Gastroesophageal sphincter (tissue), 4 donors: ENCODE measurements around the gene NAE1. TPM values are rescaled to one million over a fixed set of nuclear protein-coding genes. Genes with fewer than 3 reads are reported as not detected.
"Not testable (repeated sequence)": the region's sequence is repeated elsewhere in the genome, so short reads cannot be mapped to it uniquely, and the experiment has no call there.

ENCODE experiments used
- ATAC-seq: fragments of 150-250 bp; one replicate; pipeline ENCODE4 v1.9.1; 2016; ENCODE audit warnings: mild to moderate bottlenecking, moderate library complexity
- H3K27ac ChIP-seq, 4 donors: fragments of 200-600 bp; sonication (generic) in 3 of 4; 1 replicate in 3 of 4; 2 replicates in 1 of 4; pipeline ENCODE4 v1.5.1; 2016 to 2019
- H3K27me3 ChIP-seq: fragments of 200-600 bp; sonication (generic); one replicate; pipeline ENCODE4 v1.5.1; 2019
- H3K36me3 ChIP-seq, 2 donors: fragments of 200-600 bp; sonication (generic); one replicate each; pipeline ENCODE4 v1.5.1; 2019; ENCODE audit warnings: control low read depth in 1 of 2
- H3K4me1 ChIP-seq, 3 donors: fragments of 200-600 bp; sonication (generic); 1 replicate in 2 of 3; 2 replicates in 1 of 3; pipeline ENCODE4 v1.5.1; 2016 to 2019; ENCODE audit warnings: control low read depth in 2 of 3
- H3K4me3 ChIP-seq, 2 donors: fragments of 200-600 bp; sonication (generic); one replicate each; pipeline ENCODE4 v1.5.1; 2019; ENCODE audit warnings: mild to moderate bottlenecking in 1 of 2, moderate library complexity in 1 of 2
- H3K9me3 ChIP-seq, 3 donors: fragments of 200-600 bp; sonication (generic); one replicate each; pipeline ENCODE4 v1.5.1; 2017 to 2019; ENCODE audit warnings: control low read depth in 2 of 3
- CTCF ChIP-seq, 4 experiments: fragments of 200-600 bp in 2 of 4; fragments of 450-650 bp in 2 of 4; sonication (generic) in 1 of 4; IDR thresholded peaks; one replicate each; pipeline ENCODE4 v1.5.1; 2017 to 2019; ENCODE audit warnings: antibody characterized with exemption in 4 of 4, mild to moderate bottlenecking in 2 of 4, moderate library complexity in 2 of 4
- EP300 ChIP-seq: sonication (generic); formaldehyde crosslinking; IDR thresholded peaks from one replicate; pipeline ENCODE4 v1.6.1; 2017; ENCODE audit warnings: antibody characterized with exemption, mild to moderate bottlenecking
- POLR2A ChIP-seq, 2 donors: fragments of 450-650 bp; IDR thresholded peaks; one replicate each; pipeline ENCODE4 v1.6.1; 2017; ENCODE audit warnings: antibody characterized with exemption in 2 of 2, mild to moderate bottlenecking in 2 of 2, moderate library complexity in 1 of 2
- POLR2AphosphoS5 ChIP-seq: sonication (generic); formaldehyde crosslinking; IDR thresholded peaks from one replicate; pipeline ENCODE4 v1.6.1; 2017; ENCODE audit warnings: antibody characterized with exemption
- WGBS, 2 donors: methylation state at CpG; one replicate each; pipeline ENCODE4 v1.1.5; 2018; ENCODE audit warnings: low coverage in 1 of 2; 5-methylcytosine and 5-hydroxymethylcytosine counted together
- total RNA-seq, 4 donors: library from RNA; depleted of rRNA; stranded (reverse); fragments of >200 nt; gene quantifications; one replicate each; pipeline ENCODE4 v1.1.0, GENCODE V29; 2016

The NAE1 gene
- total RNA-seq, 4 donors from 2014 or later: 37.3 to 63.2 (median 52.4) TPM

- ATAC-seq: no peak
- no peaks in the 10 kb centered on the region for H3K4me1 ChIP-seq
- TF ChIP-seq EP300: no peak
- H3K27me3 ChIP-seq: no peaks in the 10 kb centered on the region
- 78 to 94% methylated on average over 4 of the region's 4 CpGs for WGBS, 2 donors
- H3K9me3 ChIP-seq: no peaks in the 10 kb centered on the region
- H3K27ac ChIP-seq: no peak overlapping the region
- H3K4me3 ChIP-seq: no peak overlapping the region
- peaks cover 5 to 100% of the 10 kb centered on the region in 2 donors for H3K36me3 ChIP-seq
Measured at GRCh38 chr16:66809765-66810164, 21.0 kb downstream of the NAE1 start.

- Histone ChIP-seq H3K27ac (no peak overlapping the region), H3K36me3 (peaks cover 5 to 66% of the 10 kb centered on the region in 2 donors), H3K4me3 (no peak overlapping the region), H3K9me3 (no peaks in the 10 kb centered on the region), H3K27me3 (no peaks in the 10 kb centered on the region), H3K4me1 (no peaks in the 10 kb centered on the region)
- no peak for ATAC-seq
- TF ChIP-seq CTCF (IDR thresholded peaks at IDR 0.05) (no peak), POLR2A (IDR thresholded peaks at IDR 0.05) (no peak), EP300 (no peak), POLR2AphosphoS5 (no peak)
- WGBS, 2 donors: 79 to 88% methylated on average over 3 to 5 of the region's 5 CpGs
Measured at GRCh38 chr16:66802159-66802558, 28.6 kb downstream of the NAE1 start.

- no peak for ATAC-seq
- Histone ChIP-seq H3K9me3 (no peaks in the 10 kb centered on the region), H3K36me3 (peaks cover 5 to 59% of the 10 kb centered on the region in 2 donors), H3K4me3 (no peak within 1 kb of the TSS), H3K4me1 (no peaks in the 10 kb centered on the region), H3K27me3 (no peaks in the 10 kb centered on the region), H3K27ac (no peak within 1 kb of the TSS)
- WGBS, 2 donors: 92% methylated on average over 4 of the region's 56 CpGs; no CpG with 5 or more reads in 1 of the 2 donors
- no peak for TF ChIP-seq CTCF (IDR thresholded peaks at IDR 0.05)
- TF ChIP-seq POLR2AphosphoS5: no peak
- TF ChIP-seq POLR2A (IDR thresholded peaks at IDR 0.05): no peak
- TF ChIP-seq EP300: no peak
Measured at GRCh38 chr16:66801320-66802105, 29.3 kb downstream of the NAE1 start, which contains the start of gene TERB1. Gene TERB1 (minus strand): TSS chr16:66801584. CDS start chr16:66796798, 4,786 bp downstream.

- ATAC-seq: no peak
- H3K27ac ChIP-seq: no peak overlapping the region
- H3K36me3 ChIP-seq: peaks cover 5 to 53% of the 10 kb centered on the region in 2 donors
- H3K4me1 ChIP-seq: no peaks in the 10 kb centered on the region
- no peaks in the 10 kb centered on the region for H3K27me3 ChIP-seq
- TF ChIP-seq POLR2AphosphoS5: no peak
- TF ChIP-seq CTCF (IDR thresholded peaks at IDR 0.05): no peak
- TF ChIP-seq POLR2A (IDR thresholded peaks at IDR 0.05): no peak
- no peak for TF ChIP-seq EP300
- no peak overlapping the region for H3K4me3 ChIP-seq
- H3K9me3 ChIP-seq: no peaks in the 10 kb centered on the region
- WGBS, 2 donors: no CpG with 5 or more reads among the region's 19 CpGs
Measured at GRCh38 chr16:66800856-66801255, 29.9 kb downstream of the NAE1 start.

GRCh38 chr16:66798161-66798560 is 32.6 kb downstream of the NAE1 start:
- no peak overlapping the region for H3K27ac ChIP-seq
- H3K27me3 ChIP-seq: no peaks in the 10 kb centered on the region
- peaks cover 0 to 26% of the 10 kb centered on the region in 2 donors for H3K36me3 ChIP-seq
- H3K9me3 ChIP-seq: no peaks in the 10 kb centered on the region
- no peak overlapping the region for H3K4me3 ChIP-seq
- H3K4me1 ChIP-seq: no peaks in the 10 kb centered on the region
- ATAC-seq: no peak
- WGBS, 2 donors: 52 to 80% methylated on average over 1 to 2 of the region's 2 CpGs
- no peak for TF ChIP-seq POLR2A (IDR thresholded peaks at IDR 0.05)
- TF ChIP-seq EP300: no peak
- TF ChIP-seq CTCF (IDR thresholded peaks at IDR 0.05): no peak
- no peak for TF ChIP-seq POLR2AphosphoS5

- 89 to 94% methylated on average over 3 to 6 of the region's 6 CpGs for WGBS, 2 donors
- H3K27ac ChIP-seq, H3K4me3 ChIP-seq, ATAC-seq, H3K4me1 ChIP-seq, H3K27me3 ChIP-seq, H3K9me3 ChIP-seq, H3K36me3 ChIP-seq: not testable (repeated sequence)
Measured at GRCh38 chr16:66793984-66794383, 36.8 kb downstream of the NAE1 start.
